WTC11 (cell line): Measurements from ENCODE around the gene WDR64. TPM values are rescaled to one million over a fixed set of nuclear protein-coding genes. Genes with fewer than 3 reads are reported as not detected.

Experiments used
- ATAC-seq: fragments of 200-7000 bp; cut with Tn5 transposase; 2 replicates; pipeline ENCODE4 v1.10.0; 2021; ENCODE audit warnings: mild to moderate bottlenecking, moderate library complexity
- CTCF ChIA-PET: fragments of 300-600 bp; sonication (Branson Sonifier 250); formaldehyde crosslinking; loops from one replicate; lab custom pipeline; 2021; ENCODE audit warnings: antibody characterized with exemption; lab: Charles Lee
- POLR2A ChIA-PET: fragments of 350-600 bp; sonication (Branson Sonifier 250); formaldehyde crosslinking; loops from one replicate; lab custom pipeline; 2021; ENCODE audit warnings: antibody characterized with exemption; lab: Charles Lee
- DNase-seq: peaks from one replicate; pipeline ENCODE4 v3.0.0; 2021; ENCODE audit warnings: low spot score
- H3K27ac Mint-ChIP-seq: 2 replicates; pipeline ENCODE4 v1.8.0; 2021; ENCODE audit warnings: mixed read lengths
- H3K27me3 Mint-ChIP-seq: 2 replicates; pipeline ENCODE4 v1.8.0; 2021; ENCODE audit warnings: low read depth, mild to moderate bottlenecking, moderate library complexity, mixed read lengths
- H3K36me3 Mint-ChIP-seq: 2 replicates; pipeline ENCODE4 v1.8.0; 2021; ENCODE audit warnings: mixed read lengths
- H3K4me1 Mint-ChIP-seq: 2 replicates; pipeline ENCODE4 v1.8.0; 2022; ENCODE audit warnings: mixed read lengths
- H3K4me3 Mint-ChIP-seq: 2 replicates; pipeline ENCODE4 v1.8.0; 2021; ENCODE audit warnings: mild to moderate bottlenecking, moderate library complexity, mixed read lengths
- H3K9me3 Mint-ChIP-seq: 2 replicates; pipeline ENCODE4 v1.8.0; 2021; ENCODE audit warnings: mixed read lengths
- CREB1 ChIP-seq: sonication (generic); formaldehyde crosslinking; IDR thresholded peaks from 2 replicates; pipeline ENCODE4 v1.8.0; 2023; ENCODE audit warnings: mild to moderate bottlenecking, missing genetic modification reagents
- ELF4 ChIP-seq: sonication (generic); formaldehyde crosslinking; IDR thresholded peaks from 2 replicates; pipeline ENCODE4 v1.8.1; 2022; ENCODE audit warnings: low read depth, mild to moderate bottlenecking, moderate library complexity, missing genetic modification reagents
- EMX1 ChIP-seq: fragments of 250-450 bp; sonication (Bioruptor Pico); IDR thresholded peaks from 2 replicates; pipeline ENCODE4 v1.8.0; 2021; ENCODE audit warnings: mild to moderate bottlenecking
- FOXK1 ChIP-seq: sonication (generic); formaldehyde crosslinking; IDR thresholded peaks from 2 replicates; pipeline ENCODE4 v1.8.0; 2022; ENCODE audit warnings: mild to moderate bottlenecking, moderate library complexity, missing genetic modification reagents
- GRHL2 ChIP-seq: fragments of 250-450 bp; sonication (Bioruptor Pico); IDR thresholded peaks from 2 replicates; pipeline ENCODE4 v1.8.0; 2022; ENCODE audit warnings: mild to moderate bottlenecking, moderate library complexity; ENCODE audit not compliant: insufficient replicate concordance, severe bottlenecking
- GTF2I ChIP-seq: fragments of 250-450 bp; sonication (Bioruptor Pico); conservative IDR thresholded peaks from 2 replicates; pipeline ENCODE4 v1.4.0; 2021; ENCODE audit warnings: mild to moderate bottlenecking
- NR2C2 ChIP-seq: sonication (generic); formaldehyde crosslinking; IDR thresholded peaks from 2 replicates; pipeline ENCODE4 v1.8.0; 2022; ENCODE audit warnings: mild to moderate bottlenecking, missing genetic modification reagents
- OVOL2 ChIP-seq: fragments of 250-450 bp; sonication (Bioruptor Pico); IDR thresholded peaks from 2 replicates; pipeline ENCODE4 v1.9.0; 2021; ENCODE audit warnings: mild to moderate bottlenecking, borderline replicate concordance
- PRRX2 ChIP-seq: fragments of 250-450 bp; sonication (Bioruptor Pico); IDR thresholded peaks from 2 replicates; pipeline ENCODE4 v1.8.0; 2021; ENCODE audit warnings: mild to moderate bottlenecking
- RELA ChIP-seq: sonication (generic); formaldehyde crosslinking; IDR thresholded peaks from 2 replicates; pipeline ENCODE4 v1.8.1; 2022; ENCODE audit warnings: missing genetic modification reagents, mild to moderate bottlenecking, borderline replicate concordance
- SMAD4 ChIP-seq: sonication (generic); formaldehyde crosslinking; IDR thresholded peaks from 2 replicates; pipeline ENCODE4 v1.8.0; 2022; ENCODE audit warnings: mild to moderate bottlenecking, missing genetic modification reagents
- SOX15 ChIP-seq: fragments of 250-450 bp; sonication (Bioruptor Pico); IDR thresholded peaks from 2 replicates; pipeline ENCODE4 v1.9.0; 2021; ENCODE audit warnings: mild to moderate bottlenecking
- SP1 ChIP-seq: sonication (generic); formaldehyde crosslinking; conservative IDR thresholded peaks from 2 replicates; pipeline ENCODE4 v1.8.1; 2022; ENCODE audit warnings: missing genetic modification reagents
- TCF7 ChIP-seq: sonication (generic); formaldehyde crosslinking; IDR thresholded peaks from 2 replicates; pipeline ENCODE4 v1.8.0; 2022; ENCODE audit warnings: mild to moderate bottlenecking, low read depth, missing genetic modification reagents, moderate library complexity
- ZNF121 ChIP-seq: sonication (generic); formaldehyde crosslinking; IDR thresholded peaks from 2 replicates; pipeline ENCODE4 v1.8.0; 2023; ENCODE audit warnings: missing genetic modification reagents
- ZNF317 ChIP-seq: sonication (generic); formaldehyde crosslinking; IDR thresholded peaks from 2 replicates; pipeline ENCODE4 v1.8.1; 2023; ENCODE audit warnings: low read depth, mild to moderate bottlenecking, moderate library complexity, missing genetic modification reagents, borderline replicate concordance
- ZNF396 ChIP-seq: fragments of 250-450 bp; sonication (Bioruptor Pico); IDR thresholded peaks from 2 replicates; pipeline ENCODE4 v1.8.0; 2021; ENCODE audit warnings: mild to moderate bottlenecking, moderate library complexity, borderline replicate concordance
- total RNA-seq: library from RNA; stranded (reverse); gene quantifications from 3 replicates; pipeline ENCODE4 v1.2.3, GENCODE V29; 2021
- TF ChIP-seq, protein P1 (sequence below): fragments of 250-450 bp; sonication (Bioruptor Pico); IDR thresholded peaks from 2 replicates; pipeline ENCODE4 v1.8.0; 2021; ENCODE audit warnings: mild to moderate bottlenecking
- TF ChIP-seq, protein P2 (sequence below): sonication (generic); formaldehyde crosslinking; IDR thresholded peaks from 2 replicates; pipeline ENCODE4 v1.8.0; 2022; ENCODE audit warnings: mild to moderate bottlenecking, missing genetic modification reagents
- TF ChIP-seq, protein P3 (sequence below): sonication (generic); formaldehyde crosslinking; IDR thresholded peaks from 2 replicates; pipeline ENCODE4 v1.8.0; 2022; ENCODE audit warnings: mild to moderate bottlenecking, missing genetic modification reagents
- TF ChIP-seq, protein P4 (sequence below): fragments of 200-600 bp; IDR thresholded peaks from 2 replicates; pipeline ENCODE4 v1.8.0; 2022; ENCODE audit warnings: antibody characterized with exemption
- TF ChIP-seq, protein P5 (sequence below): sonication (generic); formaldehyde crosslinking; IDR thresholded peaks from 2 replicates; pipeline ENCODE4 v1.8.1; 2022; ENCODE audit warnings: low read depth, mild to moderate bottlenecking, moderate library complexity, missing genetic modification reagents, borderline replicate concordance
- TF ChIP-seq, protein P6 (sequence below): sonication (generic); formaldehyde crosslinking; IDR thresholded peaks from 2 replicates; pipeline ENCODE4 v1.8.0; 2022; ENCODE audit warnings: mild to moderate bottlenecking, missing genetic modification reagents

WDR64 gene
- total RNA-seq, 1 experiment from 2014 or later = not detected

DNA sequence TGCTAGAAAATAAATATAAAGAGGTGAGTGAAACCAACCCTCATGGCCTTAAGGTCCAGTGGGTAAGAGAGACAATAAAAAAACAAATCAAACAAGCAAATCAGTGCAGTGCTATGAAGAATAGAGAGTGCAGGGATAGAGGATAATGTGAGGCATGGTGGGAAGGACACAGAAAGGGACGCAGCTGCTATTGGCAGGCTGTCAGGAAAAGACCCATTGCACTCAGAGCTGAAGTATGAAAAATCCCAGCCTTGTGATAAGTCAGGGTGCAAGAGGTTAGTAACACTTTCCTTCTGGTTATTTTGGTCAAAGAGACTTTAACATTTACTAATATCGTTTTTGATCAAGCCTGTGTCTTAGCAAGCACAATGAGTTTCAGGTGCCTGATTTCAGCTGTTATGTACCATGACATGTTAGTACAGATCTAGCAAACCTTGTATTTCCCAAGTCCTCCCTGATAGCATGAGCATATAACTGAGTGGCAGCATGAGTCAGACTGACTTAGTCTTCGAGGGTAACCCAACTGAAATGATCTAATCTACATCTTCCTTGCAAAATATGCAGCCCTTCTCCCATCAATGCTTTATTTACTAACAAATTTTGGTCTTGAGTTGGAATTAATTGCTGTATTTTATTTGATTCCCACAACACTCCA is 43.6 kb upstream of the WDR64 start (continued):
- TF ChIP-seq, protein P1, sequence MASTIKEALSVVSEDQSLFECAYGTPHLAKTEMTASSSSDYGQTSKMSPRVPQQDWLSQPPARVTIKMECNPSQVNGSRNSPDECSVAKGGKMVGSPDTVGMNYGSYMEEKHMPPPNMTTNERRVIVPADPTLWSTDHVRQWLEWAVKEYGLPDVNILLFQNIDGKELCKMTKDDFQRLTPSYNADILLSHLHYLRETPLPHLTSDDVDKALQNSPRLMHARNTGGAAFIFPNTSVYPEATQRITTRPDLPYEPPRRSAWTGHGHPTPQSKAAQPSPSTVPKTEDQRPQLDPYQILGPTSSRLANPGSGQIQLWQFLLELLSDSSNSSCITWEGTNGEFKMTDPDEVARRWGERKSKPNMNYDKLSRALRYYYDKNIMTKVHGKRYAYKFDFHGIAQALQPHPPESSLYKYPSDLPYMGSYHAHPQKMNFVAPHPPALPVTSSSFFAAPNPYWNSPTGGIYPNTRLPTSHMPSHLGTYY (CRISPR knock-in tag) = no peak
- TF ChIP-seq, protein P2, sequence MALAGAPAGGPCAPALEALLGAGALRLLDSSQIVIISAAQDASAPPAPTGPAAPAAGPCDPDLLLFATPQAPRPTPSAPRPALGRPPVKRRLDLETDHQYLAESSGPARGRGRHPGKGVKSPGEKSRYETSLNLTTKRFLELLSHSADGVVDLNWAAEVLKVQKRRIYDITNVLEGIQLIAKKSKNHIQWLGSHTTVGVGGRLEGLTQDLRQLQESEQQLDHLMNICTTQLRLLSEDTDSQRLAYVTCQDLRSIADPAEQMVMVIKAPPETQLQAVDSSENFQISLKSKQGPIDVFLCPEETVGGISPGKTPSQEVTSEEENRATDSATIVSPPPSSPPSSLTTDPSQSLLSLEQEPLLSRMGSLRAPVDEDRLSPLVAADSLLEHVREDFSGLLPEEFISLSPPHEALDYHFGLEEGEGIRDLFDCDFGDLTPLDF = no peak

DNA sequence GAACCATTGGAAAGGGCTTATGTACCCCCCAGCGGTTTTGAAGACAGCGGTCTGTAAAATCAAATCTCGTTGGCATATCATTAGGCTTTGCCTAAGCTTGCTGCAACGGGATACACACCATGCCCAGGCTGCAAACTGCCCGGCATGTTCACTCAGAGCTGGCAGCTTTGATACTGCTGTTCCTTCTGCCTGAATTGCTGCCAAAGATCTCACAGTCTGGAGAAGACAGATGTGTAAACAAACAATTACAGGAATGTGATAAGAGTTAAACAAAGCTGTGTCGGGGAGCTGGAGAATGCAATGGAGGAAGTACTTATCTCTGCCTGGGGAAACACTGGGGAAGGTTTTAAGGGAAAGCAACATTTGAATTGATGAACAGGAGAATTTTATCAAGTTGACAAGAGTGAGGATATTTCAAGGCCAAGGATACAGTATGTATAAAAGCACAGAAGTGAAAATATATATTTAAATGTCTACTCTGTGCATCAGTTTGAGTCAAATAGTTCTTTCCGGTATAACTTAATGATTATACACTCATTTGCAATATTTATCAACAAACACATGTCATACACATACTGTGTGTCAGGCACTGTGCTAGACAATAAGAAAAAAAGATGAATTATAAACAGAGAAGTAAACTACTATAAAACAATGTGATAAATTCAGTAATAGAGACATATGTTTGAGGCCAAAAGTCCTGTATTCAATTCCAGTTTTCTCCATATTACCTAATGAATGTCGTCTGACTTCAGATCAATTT is 41.8 kb upstream of the WDR64 start:
- ATAC-seq = no peak
- POLR2A ChIA-PET = no interaction called here
- H3K27me3 Mint-ChIP-seq = no peaks in the 10 kb centered on the region
- H3K27ac Mint-ChIP-seq = no peak overlapping the region
- no peaks in the 10 kb centered on the region for H3K9me3 Mint-ChIP-seq
- no peaks in the 10 kb centered on the region for H3K36me3 Mint-ChIP-seq
- TF ChIP-seq, protein P3, sequence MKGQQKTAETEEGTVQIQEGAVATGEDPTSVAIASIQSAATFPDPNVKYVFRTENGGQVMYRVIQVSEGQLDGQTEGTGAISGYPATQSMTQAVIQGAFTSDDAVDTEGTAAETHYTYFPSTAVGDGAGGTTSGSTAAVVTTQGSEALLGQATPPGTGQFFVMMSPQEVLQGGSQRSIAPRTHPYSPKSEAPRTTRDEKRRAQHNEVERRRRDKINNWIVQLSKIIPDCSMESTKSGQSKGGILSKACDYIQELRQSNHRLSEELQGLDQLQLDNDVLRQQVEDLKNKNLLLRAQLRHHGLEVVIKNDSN (CRISPR knock-in tag) = no peak
- no peak for TF ChIP-seq ZNF317
- TF ChIP-seq EMX1 = no peak
- TF ChIP-seq GRHL2 (CRISPR knock-in tag) = no peak
- TF ChIP-seq SP1 (CRISPR knock-in tag) = no peak
- no peak for TF ChIP-seq ELF4
- no peak for TF ChIP-seq ZNF121
- no peak for DNase-seq
- CTCF ChIA-PET = interaction anchor here (0.5 to 2.0 kb wide), 24 partner anchors 8 to 376 kb away, joined by 3 to 8 read pairs (median 4); partner anchors contain the start of genes CHML, EXO1 and OPN3
- H3K4me3 Mint-ChIP-seq = no peak overlapping the region
- no peaks in the 10 kb centered on the region for H3K4me1 Mint-ChIP-seq

DNA sequence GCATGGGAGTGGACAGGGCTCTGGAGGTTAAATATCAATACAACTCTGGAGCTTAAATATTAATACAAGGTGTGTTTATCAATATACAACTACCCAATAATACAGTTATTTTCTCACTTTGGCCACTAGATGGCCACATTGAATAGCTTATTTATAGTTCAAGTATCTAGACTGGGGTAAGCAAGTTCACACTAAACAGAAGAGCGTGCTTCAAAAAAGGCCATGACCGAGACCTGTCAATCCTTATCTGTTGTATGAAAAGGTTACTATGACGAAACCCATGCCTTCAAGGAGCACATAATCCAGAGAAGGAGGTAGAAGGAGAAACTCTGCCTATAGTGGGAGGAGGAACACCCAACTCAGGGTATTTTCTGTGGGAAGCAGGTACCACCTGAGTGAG is 41.0 kb upstream of the WDR64 start:
- Mint-ChIP-seq H3K9me3 (no peaks in the 10 kb centered on the region), H3K4me1 (no peaks in the 10 kb centered on the region)
- POLR2A ChIA-PET = no interaction called here
- TF ChIP-seq, protein P4, sequence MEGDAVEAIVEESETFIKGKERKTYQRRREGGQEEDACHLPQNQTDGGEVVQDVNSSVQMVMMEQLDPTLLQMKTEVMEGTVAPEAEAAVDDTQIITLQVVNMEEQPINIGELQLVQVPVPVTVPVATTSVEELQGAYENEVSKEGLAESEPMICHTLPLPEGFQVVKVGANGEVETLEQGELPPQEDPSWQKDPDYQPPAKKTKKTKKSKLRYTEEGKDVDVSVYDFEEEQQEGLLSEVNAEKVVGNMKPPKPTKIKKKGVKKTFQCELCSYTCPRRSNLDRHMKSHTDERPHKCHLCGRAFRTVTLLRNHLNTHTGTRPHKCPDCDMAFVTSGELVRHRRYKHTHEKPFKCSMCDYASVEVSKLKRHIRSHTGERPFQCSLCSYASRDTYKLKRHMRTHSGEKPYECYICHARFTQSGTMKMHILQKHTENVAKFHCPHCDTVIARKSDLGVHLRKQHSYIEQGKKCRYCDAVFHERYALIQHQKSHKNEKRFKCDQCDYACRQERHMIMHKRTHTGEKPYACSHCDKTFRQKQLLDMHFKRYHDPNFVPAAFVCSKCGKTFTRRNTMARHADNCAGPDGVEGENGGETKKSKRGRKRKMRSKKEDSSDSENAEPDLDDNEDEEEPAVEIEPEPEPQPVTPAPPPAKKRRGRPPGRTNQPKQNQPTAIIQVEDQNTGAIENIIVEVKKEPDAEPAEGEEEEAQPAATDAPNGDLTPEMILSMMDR = peak; percentile 64
- no peak for TF ChIP-seq SOX15 (CRISPR knock-in tag)
- TF ChIP-seq, all 79 proteins: peak for 1
- CTCF ChIA-PET = interaction anchor here (0.5 to 2.0 kb wide), 25 partner anchors 8 to 375 kb away, joined by 3 to 8 read pairs (median 4); partner anchors contain the start of genes CHML, EXO1 and OPN3
- Mint-ChIP-seq H3K27ac (no peak overlapping the region), H3K36me3 (no peaks in the 10 kb centered on the region), H3K4me3 (no peak overlapping the region), H3K27me3 (no peaks in the 10 kb centered on the region)
- DNase-seq (no peak), ATAC-seq (peak; percentile 81)

DNA sequence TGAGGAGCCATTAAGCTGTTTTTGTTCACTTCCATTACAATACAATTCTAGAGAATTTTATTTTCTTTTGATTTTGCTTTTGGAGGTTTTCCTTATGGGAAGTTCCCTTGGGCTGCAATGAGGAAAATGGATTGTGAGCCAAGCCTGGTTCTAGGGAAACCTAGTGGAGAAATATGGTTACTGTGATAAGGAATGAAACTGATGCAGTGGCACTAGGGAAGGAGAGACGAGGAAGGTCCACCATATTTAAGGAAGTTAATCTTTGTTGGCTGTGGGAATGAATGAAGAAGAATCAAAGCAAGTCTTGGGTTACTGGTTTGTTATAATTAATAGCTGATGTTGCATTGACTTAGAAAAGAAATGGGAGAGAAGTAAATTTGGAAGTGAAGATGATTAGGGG is 40.3 kb upstream of the WDR64 start:
- no peaks in the 10 kb centered on the region for H3K27me3 Mint-ChIP-seq
- no peaks in the 10 kb centered on the region for H3K9me3 Mint-ChIP-seq
- H3K27ac Mint-ChIP-seq = no peak overlapping the region
- ChIA-PET POLR2A (no interaction called here), CTCF (interaction anchor here (0.6 to 2.0 kb wide), 9 partner anchors 10 to 237 kb away, joined by 3 to 8 read pairs (median 4); partner anchors contain the start of gene EXO1)
- DNase-seq (no peak), ATAC-seq (peak; percentile 39)
- no peaks in the 10 kb centered on the region for H3K4me1 Mint-ChIP-seq
- no peaks in the 10 kb centered on the region for H3K36me3 Mint-ChIP-seq
- no peak overlapping the region for H3K4me3 Mint-ChIP-seq
- TF ChIP-seq CREB1 (CRISPR knock-in tag) (no peak), GRHL2 (CRISPR knock-in tag) (no peak), PRRX2 (CRISPR knock-in tag) (no peak), SMAD4 (no peak), ELF4 (no peak), NR2C2 (CRISPR knock-in tag) (no peak), OVOL2 (CRISPR knock-in tag) (no peak), RELA (CRISPR knock-in tag) (no peak), FOXK1 (CRISPR knock-in tag) (no peak), ZNF396 (CRISPR knock-in tag) (no peak), TCF7 (no peak), GTF2I (CRISPR knock-in tag) (no peak)
- TF ChIP-seq, protein P5, sequence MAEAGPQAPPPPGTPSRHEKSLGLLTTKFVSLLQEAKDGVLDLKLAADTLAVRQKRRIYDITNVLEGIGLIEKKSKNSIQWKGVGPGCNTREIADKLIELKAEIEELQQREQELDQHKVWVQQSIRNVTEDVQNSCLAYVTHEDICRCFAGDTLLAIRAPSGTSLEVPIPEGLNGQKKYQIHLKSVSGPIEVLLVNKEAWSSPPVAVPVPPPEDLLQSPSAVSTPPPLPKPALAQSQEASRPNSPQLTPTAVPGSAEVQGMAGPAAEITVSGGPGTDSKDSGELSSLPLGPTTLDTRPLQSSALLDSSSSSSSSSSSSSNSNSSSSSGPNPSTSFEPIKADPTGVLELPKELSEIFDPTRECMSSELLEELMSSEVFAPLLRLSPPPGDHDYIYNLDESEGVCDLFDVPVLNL (CRISPR knock-in tag) = no peak
- TF ChIP-seq, protein P6, sequence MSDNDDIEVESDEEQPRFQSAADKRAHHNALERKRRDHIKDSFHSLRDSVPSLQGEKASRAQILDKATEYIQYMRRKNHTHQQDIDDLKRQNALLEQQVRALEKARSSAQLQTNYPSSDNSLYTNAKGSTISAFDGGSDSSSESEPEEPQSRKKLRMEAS = no peak
